EL (cell line): ENCODE results near the gene CTPS1.

Source experiments
- DNase-seq: peaks from one replicate; pipeline ENCODE4 v3.0.0-alpha.2; 2016

The CTPS1 gene

DNA sequence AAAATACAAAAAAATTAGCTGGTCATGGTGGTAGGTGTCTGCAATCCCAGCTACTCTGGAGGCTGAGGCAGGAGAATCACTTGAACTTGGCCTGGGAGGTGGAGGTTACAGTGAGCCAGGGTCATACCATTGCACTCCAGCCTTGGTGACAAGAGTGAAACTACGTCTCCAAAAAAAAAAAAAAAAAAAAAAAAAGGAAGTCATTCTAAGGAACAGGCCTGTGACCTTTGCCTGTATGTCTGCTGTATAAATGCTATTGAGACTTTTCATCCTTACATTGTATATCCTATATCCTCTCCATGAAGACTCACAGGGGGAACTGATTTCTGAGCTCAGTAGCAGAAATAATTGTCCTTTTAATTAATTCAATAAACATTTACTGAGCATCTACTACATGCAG, 7.5 kb upstream of the CTPS1 start:
- DNase-seq, result no peak

DNA sequence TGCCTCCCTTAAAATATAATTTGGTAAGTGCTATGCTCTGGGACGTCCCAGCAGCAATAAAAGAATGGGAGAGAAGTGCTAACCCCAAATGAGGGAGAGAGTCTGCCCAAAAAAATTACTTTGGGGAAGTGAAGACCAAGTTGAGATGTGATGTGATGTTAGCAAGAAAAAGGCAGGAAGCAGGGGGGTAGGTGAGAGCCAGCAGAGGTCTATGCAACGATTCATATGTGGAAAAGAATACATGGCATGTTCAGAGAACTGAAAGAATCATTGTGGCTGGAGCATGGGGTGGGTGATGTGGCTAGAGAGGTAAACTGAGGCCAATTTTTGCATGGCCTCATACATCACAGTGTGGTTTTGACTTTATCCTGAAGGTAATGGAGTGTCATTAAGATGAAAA, 5.6 kb upstream of the CTPS1 start:
- no peak for DNase-seq

GRCh38 chr1:40974945-40975344, 4.6 kb upstream of the CTPS1 start:
- no peak for DNase-seq

DNA sequence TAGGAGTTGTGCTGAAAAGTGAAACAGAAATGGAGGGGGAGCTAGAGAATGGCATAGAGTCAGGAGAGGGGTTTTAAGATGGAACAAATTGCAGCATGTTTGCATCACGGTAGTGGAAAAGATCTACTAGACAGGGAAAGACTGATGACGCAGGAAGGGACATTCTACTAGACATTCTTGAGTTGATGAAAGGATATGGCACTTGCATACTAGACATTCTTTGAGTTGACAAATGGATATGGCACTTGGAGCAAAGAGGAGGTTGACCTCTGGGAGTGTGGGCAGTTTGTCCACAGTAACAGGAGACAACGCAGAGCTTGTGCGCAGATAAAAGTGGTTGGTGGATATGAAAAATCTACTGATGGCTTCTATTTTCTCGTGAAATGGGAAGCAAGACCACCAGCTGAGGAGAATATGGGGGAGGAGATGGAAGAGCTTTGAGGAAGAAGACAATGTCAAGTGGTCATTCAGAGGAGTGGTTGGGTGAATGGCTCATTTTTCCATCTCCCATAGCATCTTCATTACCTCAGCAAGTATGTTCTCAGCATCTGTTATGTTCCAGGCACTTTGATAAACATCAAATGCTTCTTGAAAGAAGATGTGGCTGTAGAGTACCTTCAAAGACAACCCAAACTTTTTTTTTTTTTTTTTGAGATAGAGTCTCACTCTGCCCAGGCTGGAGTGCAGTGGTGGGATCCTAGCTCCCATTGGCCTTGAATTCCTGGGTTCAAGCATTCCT, 2.4 kb upstream of the CTPS1 start:
- DNase-seq, result peak; percentile 89

- peak; percentile 73 for DNase-seq
Observed at GRCh38 chr1:40977716-40978115, 1.8 kb upstream of the CTPS1 start.

DNA sequence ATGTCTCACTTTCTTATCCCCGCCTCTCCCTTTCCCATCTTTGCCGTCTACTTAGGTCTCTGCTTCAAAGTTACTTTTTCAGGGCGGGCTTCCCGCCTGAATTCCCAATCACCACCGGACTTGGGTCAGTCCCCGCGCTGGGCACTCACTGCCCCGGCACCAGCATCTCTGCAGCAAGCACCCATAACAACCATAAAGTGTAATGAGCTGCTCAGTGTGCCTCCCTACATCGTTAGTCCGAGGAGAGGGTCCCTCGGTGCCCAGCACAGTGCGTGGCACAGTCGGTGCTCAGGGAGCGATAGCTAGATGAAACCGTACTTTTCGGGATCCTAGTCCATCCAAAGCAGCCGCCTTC, 633 bp upstream of the CTPS1 start:
- no peak for DNase-seq

GRCh38 chr1:40980068-40980452, 564 bp downstream of the CTPS1 start:
- DNase-seq, result no peak

- DNase-seq, result peak; percentile 45
Observed at GRCh38 chr1:40980453-40981121, 1.1 kb downstream of the CTPS1 start.

DNA sequence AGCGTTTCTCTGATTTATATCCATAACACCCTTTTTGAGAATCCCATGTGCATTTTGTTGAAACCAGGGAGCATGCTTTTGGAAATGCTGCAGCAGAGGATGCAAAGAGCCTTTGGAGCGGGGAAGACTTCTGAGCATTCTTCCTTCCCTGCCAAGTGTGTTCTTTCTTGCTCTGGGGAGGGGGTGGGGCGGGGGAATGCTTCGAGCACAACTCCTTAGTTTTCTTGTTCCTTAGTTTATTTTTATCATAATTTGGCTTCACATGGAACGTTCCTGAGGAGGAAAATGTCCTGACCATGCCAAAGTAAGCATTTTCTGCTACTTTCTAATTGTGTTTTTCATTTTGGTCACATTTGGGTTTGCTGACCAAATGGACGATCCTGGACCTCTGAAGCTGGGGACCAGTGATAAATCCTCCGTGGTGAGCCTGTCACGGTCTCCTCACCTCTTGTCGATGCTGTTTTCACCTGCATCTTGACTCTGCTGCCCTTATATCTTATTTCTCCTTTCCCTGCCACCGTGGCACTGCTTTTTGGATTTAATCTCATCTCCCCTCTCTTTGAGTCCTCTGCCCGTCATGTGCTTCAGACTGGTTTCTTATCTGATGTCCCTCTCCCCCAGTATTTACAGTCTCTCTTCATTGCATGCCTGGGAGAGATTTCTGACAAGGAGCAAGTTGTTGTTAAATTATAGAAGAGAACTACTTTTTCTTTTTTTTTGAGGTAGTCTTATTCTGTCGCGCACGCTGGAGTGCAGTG, 2.4 kb downstream of the CTPS1 start:
- DNase-seq, result no peak

GRCh38 chr1:40982721-40983120, 3.2 kb downstream of the CTPS1 start:
- no peak for DNase-seq

- no peak for DNase-seq
Observed at GRCh38 chr1:40983286-40983685, 3.8 kb downstream of the CTPS1 start.

GRCh38 chr1:40984066-40984465, 4.6 kb downstream of the CTPS1 start:
- peak; percentile 30 for DNase-seq

DNA sequence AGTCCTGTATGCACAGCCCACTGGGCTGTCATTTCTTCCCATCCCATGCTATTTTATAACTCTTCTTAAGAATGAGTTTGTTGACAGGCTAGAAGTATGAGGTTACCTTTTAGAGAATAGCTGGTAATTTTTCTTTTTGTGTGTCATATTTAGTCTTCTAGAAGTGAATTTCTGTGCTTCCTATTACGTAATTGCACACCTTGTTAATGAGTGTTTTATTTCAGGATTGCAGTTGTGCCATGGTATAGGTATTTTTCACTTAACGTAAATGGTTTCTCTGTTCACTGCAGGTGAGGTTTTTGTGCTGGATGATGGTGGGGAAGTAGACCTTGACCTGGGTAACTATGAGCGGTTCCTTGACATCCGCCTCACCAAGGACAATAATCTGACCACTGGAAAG, 5.0 kb downstream of the CTPS1 start:
- no peak for DNase-seq

DNA sequence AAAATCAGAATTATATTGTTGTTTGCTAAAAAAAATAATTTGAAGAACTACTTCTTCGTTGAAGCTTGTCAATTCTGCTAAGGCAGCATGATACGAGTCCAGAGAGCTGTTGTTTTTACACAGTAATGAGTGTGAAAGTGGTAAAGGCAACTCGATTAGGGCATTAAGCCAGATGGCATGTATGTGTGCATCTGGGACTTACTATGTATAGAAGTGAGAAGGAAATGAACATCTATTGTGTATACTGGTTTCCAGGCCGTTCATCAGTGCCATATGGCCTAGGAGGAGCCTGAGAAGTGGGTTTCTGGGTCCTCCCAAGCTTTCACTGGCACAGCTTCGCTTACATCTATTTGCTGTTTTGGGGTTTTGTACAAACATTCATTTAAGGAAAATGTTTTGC, 5.7 kb downstream of the CTPS1 start:
- no peak for DNase-seq

DNA sequence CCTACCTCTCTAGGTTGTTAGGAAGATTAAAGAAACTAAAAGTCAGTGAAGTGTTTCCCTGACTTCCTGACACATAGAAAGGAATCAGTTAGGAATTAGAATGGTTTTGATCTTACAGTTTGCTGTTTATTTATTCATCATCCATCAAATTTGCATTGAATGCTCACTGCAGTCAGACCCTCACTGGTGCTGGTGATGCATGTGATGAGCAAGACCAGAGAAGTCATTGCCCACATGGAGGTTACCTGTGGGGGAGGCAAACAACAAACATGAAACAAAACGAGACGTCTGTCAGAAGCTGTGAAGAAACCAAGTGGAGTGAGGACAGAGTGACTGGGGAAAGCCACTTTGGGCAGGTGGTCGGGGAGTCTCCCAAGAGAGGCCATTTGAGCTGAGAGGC, 6.4 kb downstream of the CTPS1 start:
- DNase-seq, result no peak

GRCh38 chr1:40986328-40986783, 6.9 kb downstream of the CTPS1 start:
- no peak for DNase-seq

GRCh38 chr1:40986956-40987355, 7.5 kb downstream of the CTPS1 start:
- no peak for DNase-seq

GRCh38 chr1:40987439-40988276, 8.2 kb downstream of the CTPS1 start:
- no peak for DNase-seq

DNA sequence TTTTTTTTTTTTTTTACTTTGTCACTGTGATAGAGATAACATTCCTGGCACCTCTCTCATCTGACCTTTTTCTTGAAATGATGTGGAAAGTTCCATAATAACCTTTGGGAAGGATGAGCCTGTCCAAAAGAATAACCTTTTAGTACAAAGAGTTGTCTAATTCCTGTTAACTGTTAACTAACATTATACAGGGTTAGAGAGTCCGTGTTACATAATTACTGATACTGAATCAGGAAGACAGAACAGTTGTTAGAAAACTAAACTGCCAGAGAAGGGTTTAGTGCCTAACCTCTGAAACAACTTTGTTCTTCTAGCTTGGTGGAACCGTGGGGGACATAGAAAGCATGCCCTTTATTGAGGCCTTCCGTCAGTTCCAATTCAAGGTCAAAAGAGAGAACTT, 8.8 kb downstream of the CTPS1 start:
- DNase-seq, result no peak

DNA sequence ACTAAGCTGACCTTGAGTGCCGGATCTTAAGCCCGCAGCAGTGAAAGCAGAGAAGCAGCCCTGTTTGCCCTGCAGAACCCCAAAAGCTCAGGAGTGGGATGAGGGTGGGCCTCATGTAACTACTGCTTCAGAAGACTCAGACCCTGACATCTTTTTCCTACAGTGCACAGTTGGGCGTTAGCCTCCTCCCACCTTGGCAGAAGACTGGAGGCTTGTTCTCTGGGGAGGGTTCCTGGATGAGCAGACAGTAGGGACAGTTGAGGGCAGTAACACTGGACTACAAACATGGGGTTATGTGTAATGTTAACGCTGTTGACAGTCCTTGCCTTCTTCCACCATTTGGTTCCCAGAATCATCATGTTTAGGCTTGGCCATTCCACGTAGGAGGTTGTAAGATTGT, 9.6 kb downstream of the CTPS1 start:
- no peak for DNase-seq

DNA sequence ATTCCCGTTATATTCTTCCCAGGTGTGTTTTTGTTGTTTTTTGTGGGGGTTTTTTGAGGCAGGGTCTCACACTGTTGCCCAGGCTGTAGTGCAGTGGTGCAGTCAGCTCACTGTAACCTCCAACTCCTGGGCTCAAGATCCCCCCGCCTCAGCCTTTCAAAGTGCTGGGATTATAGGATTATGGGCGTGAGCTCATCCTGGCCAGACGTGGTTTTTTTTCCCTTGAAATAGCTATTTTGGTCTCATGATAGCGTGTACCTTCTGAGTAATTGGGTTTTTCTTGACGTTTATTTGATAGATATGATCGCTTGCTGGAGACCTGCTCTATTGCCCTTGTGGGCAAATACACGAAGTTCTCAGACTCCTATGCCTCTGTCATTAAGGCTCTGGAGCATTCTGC, 17.6 kb downstream of the CTPS1 start:
- no peak for DNase-seq

DNA sequence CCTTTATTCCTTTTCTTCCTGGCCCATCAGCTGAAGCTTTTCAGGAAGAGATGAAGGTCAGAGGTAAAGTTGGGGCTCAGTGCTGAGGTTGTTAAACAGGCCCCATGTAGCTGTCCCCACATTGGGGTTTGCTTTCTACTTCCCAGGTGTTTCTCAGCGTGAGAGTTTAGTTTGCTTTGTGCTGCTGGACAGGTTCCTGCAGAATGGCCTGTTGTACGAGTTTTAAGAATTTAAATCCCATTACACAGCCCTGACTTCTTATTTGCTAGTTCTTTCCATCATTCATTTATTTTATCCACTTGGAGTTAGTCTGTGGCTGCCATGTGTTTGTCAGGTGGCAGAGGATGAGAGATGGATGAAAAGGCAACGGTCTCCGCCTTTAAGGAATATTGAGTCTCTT, 19.2 kb downstream of the CTPS1 start:
- no peak for DNase-seq

DNA sequence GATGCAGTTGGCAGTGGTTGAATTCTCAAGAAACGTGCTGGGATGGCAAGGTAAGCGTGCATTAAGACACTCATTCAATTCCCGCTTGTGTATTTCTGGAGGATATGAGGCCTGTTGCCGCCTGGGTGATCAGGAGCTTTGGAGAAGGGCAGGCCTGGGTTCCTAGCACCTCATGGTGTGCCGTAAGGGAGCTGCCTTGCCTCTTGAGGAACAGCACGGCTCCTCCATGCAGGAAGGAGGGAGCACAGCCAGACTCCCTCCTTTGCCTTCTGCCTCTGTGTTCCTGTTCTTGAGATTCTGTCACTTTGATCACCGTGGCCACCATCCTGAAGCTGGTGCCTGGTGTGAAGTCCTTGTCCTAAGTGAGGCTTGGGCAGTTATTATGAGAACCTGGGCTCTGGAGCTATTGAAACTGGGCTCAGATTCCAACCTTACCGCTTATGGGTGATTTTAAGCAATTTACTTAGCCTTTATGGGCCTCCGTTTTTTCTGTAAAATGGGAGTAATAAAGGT, 23.7 kb downstream of the CTPS1 start:
- DNase-seq, result no peak
